Measurements from ENCODE around the gene ABR. TPM values are rescaled to one million over a fixed set of nuclear protein-coding genes. Genes with fewer than 3 reads are reported as not detected.

Gene ABR
- total RNA-seq, 1 donor from 2014 or later, result 92.7 TPM

DNA sequence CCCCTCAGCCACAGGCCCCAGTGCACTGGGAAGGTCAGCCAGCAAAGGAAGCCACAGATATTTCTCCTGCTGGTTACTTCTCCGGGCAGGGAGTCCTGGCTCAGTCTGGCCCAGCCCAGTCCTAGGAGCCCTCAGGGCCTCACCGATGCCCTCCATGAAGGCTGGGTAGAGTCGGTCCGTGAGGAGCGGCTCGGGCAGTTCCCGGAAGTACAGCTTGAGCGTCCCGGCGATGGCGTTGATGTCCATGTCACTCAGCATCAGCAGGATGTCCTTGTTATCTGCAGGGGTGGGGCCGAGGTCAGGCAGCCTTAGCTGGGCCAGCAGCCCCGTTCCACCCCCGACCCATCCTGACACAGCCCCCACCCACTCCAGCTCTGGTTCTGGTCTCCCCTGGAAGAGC is 169.2 kb downstream of the ABR start:
- Histone ChIP-seq H3K4me1 (no peaks in the 10 kb centered on the region), H3K4me3 (no peak overlapping the region), H3K4me2 (no peak overlapping the region), H4K20me1 (ENCODE audit: low read depth) (no peaks in the 10 kb centered on the region), H3K27me3 (no peaks in the 10 kb centered on the region), H2AFZ (replicated peaks) (no peak overlapping the region), H3K9ac (no peak overlapping the region), H3K27ac (no peak overlapping the region), H3K79me2 (ENCODE audit: low read depth) (no peaks in the 10 kb centered on the region), H3K36me3 (no peaks in the 10 kb centered on the region), H3F3A (ENCODE audit: low read depth) (no peaks in the 10 kb centered on the region), H3K9me3 (ENCODE audit: low read depth) (no peaks in the 10 kb centered on the region)
- no peaks in the 10 kb centered on the region for H3K9me3 Mint-ChIP-seq
- DNase-seq (ENCODE audit: low spot score), result no peak
- H3K27ac Mint-ChIP-seq, result no peak overlapping the region
- TF ChIP-seq CTCF (IDR thresholded peaks at IDR 0.05), result no peak
- TF ChIP-seq EZH2phosphoT487 (IDR thresholded peaks at IDR 0.05), result no peak
- TF ChIP-seq EZH2 (IDR thresholded peaks at IDR 0.05), result no peak
- H3K4me3 Mint-ChIP-seq, result no peak overlapping the region
- peaks cover 8% of the 10 kb centered on the region for H3K36me3 Mint-ChIP-seq
- H3K4me1 Mint-ChIP-seq, result peaks cover under 1% of the 10 kb centered on the region
- peaks cover 9% of the 10 kb centered on the region for H3K27me3 Mint-ChIP-seq (ENCODE audit: insufficient read depth, low read depth)

DNA sequence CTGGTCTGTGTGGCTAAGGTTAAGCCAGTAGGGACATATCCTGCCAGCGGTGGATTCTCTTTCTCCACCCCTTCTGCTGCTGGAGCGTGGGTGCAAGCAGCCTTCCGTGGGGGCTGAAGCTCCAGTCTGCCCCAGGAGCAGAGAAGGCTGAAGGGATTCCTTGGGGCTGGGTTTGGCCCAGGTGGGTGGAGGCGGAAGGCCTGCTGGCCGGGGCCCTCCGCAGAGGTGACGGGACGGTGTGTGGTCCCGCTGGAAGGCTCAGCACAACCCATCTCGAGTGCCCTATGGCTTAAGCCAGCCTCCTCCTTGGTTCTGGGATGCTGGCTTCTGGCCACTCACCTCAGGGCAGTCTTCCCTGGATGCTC is 169.7 kb downstream of the ABR start:
- Histone ChIP-seq H4K20me1 (ENCODE audit: low read depth) (no peaks in the 10 kb centered on the region), H3K4me1 (no peaks in the 10 kb centered on the region), H3K9me3 (ENCODE audit: low read depth) (no peaks in the 10 kb centered on the region), H3K27ac (no peak overlapping the region), H3K9ac (no peak overlapping the region), H3F3A (ENCODE audit: low read depth) (no peaks in the 10 kb centered on the region), H3K4me2 (no peak overlapping the region), H3K4me3 (no peak overlapping the region), H3K27me3 (no peaks in the 10 kb centered on the region), H2AFZ (replicated peaks) (no peak overlapping the region), H3K79me2 (ENCODE audit: low read depth) (no peaks in the 10 kb centered on the region), H3K36me3 (no peaks in the 10 kb centered on the region)
- no peak overlapping the region for H3K27ac Mint-ChIP-seq
- no peak for TF ChIP-seq EZH2phosphoT487 (IDR thresholded peaks at IDR 0.05)
- TF ChIP-seq CTCF (IDR thresholded peaks at IDR 0.05), result no peak
- TF ChIP-seq EZH2 (IDR thresholded peaks at IDR 0.05), result no peak
- DNase-seq (ENCODE audit: low spot score), result no peak
- no peaks in the 10 kb centered on the region for H3K9me3 Mint-ChIP-seq
- H3K4me3 Mint-ChIP-seq, result no peak overlapping the region
- H3K4me1 Mint-ChIP-seq, result peaks cover 6% of the 10 kb centered on the region
- peaks cover 8% of the 10 kb centered on the region for H3K36me3 Mint-ChIP-seq
- peaks cover 14% of the 10 kb centered on the region for H3K27me3 Mint-ChIP-seq (ENCODE audit: insufficient read depth, low read depth)

GRCh38 chr17:1009229-1010085 is 170.3 kb downstream of the ABR start:
- Mint-ChIP-seq H3K4me1 (peaks cover 6% of the 10 kb centered on the region), H3K36me3 (peaks cover 9% of the 10 kb centered on the region), H3K4me3 (no peak overlapping the region)

More at GRCh38 chr17:1009229-1010085, 170.3 kb downstream of the ABR start:
- no peak for DNase-seq (ENCODE audit: low spot score)
- H3K27me3 Mint-ChIP-seq (ENCODE audit: insufficient read depth, low read depth), result peaks cover 14% of the 10 kb centered on the region
- Histone ChIP-seq H3K9ac (no peak overlapping the region), H3F3A (ENCODE audit: low read depth) (no peaks in the 10 kb centered on the region), H3K4me2 (no peak overlapping the region), H4K20me1 (ENCODE audit: low read depth) (no peaks in the 10 kb centered on the region), H3K4me3 (no peak overlapping the region), H3K9me3 (ENCODE audit: low read depth) (no peaks in the 10 kb centered on the region), H3K27me3 (no peaks in the 10 kb centered on the region), H2AFZ (replicated peaks) (no peak overlapping the region), H3K79me2 (ENCODE audit: low read depth) (no peaks in the 10 kb centered on the region), H3K36me3 (no peaks in the 10 kb centered on the region), H3K27ac (no peak overlapping the region), H3K4me1 (no peaks in the 10 kb centered on the region)
- no peaks in the 10 kb centered on the region for H3K9me3 Mint-ChIP-seq
- no peak for TF ChIP-seq EZH2phosphoT487 (IDR thresholded peaks at IDR 0.05)
- TF ChIP-seq EZH2 (IDR thresholded peaks at IDR 0.05), result no peak
- no peak for TF ChIP-seq CTCF (IDR thresholded peaks at IDR 0.05)
- no peak overlapping the region for H3K27ac Mint-ChIP-seq
